HG03354 (cell line): Measurements from ENCODE around the gene CAPNS1.
"Not testable (repeated sequence)": the region's sequence is repeated elsewhere in the genome, so short reads cannot be mapped to it uniquely, and the experiment has no call there.

Experiments used
- ATAC-seq: cut with Tn5 transposase; IDR thresholded peaks from one replicate; pipeline ENCODE4 v1.9.1; 2021; ENCODE audit warnings: mild to moderate bottlenecking; ENCODE audit not compliant: unreplicated experiment, poor library complexity, severe bottlenecking

CAPNS1 gene

GRCh38 chr19:36113894-36114720 lies 25.8 kb upstream of the CAPNS1 start:
- ATAC-seq = no peak

DNA sequence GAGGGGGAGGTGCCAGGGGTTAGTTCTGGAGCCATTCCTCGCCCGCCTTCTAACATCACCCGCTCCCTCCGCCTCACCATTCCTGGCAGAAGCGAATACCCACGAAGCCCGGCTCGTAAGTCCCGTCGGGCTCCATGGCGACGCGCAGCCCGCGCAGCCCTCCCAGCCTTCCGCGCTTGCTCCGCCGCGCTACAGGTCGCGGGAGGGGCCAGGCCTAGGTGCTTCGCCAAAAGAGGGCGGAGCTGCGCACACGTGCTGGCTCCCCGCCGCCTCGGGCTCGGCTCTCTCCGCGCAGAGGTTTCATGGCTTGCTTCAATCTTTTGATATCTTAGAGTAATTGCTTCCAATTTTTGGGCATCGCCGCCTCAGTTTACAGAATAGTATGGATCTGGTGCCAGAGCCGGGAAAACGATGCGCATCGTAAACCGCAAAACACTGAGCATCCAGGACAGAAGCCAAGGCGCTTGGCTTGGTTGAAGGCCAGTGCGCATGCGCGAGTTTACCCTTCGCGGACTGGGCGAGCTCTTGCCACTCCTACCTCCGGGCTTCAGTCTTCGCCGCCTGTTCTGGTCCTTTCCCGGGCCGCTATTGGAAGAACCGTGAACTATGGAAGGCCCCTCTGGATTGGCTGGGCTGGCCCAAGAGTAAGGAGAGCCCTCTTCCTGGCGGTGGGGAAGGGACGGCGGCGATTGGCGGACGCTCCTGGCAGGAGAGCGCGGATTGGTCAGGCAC lies 25.0 kb upstream of the CAPNS1 start, which contains the start of gene POLR2I:
POLR2I (minus strand) TSS at position 155 of the 732 bp plus-strand sequence; CDS start at position 136, 19 bp downstream.
- peak; percentile 82 for ATAC-seq

DNA sequence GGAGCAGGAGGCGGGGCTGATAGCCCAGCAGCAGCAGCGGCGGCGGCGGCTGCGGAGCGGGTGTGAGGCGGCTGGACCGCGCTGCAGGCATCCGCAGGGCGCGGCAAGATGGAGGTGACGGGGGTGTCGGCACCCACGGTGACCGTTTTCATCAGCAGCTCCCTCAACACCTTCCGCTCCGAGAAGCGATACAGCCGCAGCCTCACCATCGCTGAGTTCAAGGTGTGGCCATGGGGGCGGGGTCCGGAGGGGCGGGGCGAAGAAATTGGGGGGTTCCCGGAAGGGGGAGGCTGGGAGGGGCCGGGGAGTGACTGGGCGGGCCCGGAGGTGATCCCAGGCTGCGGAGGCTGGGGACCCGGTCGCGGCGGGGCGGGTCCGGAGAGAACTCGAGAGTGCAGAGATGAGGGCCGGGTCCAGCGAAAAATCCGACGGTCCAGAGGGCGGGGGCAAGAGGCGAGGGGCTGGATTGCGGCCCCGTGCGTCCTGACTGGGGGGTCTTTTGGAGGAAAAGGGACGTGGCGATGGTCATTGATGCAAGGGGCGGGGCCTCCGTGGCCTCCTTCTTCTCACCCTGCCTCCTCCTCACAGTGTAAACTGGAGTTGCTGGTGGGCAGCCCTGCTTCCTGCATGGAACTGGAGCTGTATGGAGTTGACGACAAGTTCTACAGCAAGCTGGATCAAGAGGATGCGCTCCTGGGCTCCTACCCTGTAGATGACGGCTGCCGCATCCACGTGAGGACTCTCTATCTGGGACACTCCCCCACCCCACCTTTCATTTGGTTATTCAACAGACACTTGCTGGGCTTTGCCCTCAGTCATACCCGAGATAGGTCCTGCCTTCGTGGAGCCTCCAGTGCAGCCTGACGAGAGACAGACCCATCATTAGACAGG lies 24.2 kb upstream of the CAPNS1 start, which contains the start of gene TBCB:
TBCB (plus strand) TSS at position 16 of the 891 bp plus-strand sequence; CDS start at position 109, 93 bp downstream.
- peak; percentile 31 for ATAC-seq

GRCh38 chr19:36116344-36116637 lies 23.6 kb upstream of the CAPNS1 start:
- ATAC-seq = no peak

DNA sequence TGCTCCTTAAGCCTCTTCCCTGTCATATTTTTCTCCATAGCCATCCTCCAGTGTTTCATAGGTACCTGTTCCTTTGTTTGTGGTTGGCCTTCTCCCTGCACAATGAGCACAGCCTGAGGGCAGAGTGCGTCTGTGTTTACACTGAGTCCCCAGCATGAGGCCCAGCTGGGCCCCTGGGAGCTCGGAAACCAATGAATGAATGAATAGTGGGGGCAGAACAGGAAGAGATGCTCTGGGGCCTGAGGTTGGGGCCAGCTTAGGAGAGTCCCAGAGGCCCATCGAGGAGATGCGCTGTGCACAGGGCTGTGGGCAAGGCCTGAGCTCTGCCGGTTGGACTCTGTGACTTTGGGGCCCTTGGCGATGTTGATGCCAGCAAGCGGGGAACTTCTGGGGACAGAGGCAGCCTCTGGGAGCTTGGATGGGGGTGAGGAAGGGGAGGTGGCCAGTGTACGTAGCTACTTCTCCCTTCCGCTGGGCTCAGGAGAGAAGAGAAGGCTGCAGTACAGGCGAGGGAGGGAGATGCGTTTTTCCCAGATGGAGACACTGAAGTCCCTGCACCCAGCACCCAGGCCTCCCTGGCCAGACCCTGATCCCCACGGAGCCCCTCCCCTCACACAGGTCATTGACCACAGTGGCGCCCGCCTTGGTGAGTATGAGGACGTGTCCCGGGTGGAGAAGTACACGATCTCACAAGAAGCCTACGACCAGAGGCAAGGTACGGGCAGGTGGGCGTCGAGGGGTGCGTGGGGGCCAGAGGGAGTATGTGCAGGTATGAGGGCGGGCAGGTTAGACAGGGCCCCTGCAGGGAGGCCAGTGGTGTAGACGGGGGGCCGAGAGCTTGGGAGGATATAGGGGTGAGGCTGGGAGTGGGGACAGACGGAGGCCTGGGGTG lies 19.5 kb upstream of the CAPNS1 start:
- ATAC-seq = no peak

GRCh38 chr19:36120984-36121358 lies 18.9 kb upstream of the CAPNS1 start:
- no peak for ATAC-seq

DNA sequence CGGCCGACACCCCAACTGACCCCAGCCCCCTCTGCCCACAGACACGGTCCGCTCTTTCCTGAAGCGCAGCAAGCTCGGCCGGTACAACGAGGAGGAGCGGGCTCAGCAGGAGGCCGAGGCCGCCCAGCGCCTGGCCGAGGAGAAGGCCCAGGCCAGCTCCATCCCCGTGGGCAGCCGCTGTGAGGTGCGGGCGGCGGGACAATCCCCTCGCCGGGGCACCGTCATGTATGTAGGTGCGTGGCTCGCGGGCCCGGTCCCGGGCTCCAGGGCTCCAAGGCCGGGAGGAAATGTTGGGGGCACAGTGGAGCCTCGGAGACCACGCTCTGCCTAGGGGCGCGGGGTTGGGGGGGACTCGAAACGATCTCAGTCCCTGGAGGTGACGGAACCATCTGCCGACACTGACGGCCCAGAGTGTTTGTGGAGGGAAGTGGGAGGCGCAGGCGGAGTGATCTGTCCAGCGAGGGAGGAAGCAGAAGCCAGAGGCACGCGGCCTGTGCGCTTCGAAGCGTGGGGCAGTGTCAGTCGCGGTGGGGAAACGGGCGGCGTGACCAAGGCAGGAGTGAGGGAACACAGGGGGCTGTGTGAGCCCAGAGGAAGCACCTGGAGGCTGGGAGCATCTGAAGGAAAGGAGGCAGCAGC lies 18.3 kb upstream of the CAPNS1 start:
- no peak for ATAC-seq

DNA sequence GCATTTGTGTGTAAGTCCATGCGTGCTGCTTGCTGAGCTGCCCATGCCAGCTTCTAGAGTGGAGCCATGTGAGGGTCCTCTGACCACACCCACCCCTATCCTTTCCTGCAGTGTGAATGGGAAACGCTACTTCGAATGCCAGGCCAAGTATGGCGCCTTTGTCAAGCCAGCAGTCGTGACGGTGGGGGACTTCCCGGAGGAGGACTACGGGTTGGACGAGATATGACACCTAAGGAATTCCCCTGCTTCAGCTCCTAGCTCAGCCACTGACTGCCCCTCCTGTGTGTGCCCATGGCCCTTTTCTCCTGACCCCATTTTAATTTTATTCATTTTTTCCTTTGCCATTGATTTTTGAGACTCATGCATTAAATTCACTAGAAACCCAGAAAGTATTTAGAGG lies 14.3 kb upstream of the CAPNS1 start:
- ATAC-seq = no peak

GRCh38 chr19:36128392-36128736 lies 11.5 kb upstream of the CAPNS1 start:
- ATAC-seq = peak; percentile 5

DNA sequence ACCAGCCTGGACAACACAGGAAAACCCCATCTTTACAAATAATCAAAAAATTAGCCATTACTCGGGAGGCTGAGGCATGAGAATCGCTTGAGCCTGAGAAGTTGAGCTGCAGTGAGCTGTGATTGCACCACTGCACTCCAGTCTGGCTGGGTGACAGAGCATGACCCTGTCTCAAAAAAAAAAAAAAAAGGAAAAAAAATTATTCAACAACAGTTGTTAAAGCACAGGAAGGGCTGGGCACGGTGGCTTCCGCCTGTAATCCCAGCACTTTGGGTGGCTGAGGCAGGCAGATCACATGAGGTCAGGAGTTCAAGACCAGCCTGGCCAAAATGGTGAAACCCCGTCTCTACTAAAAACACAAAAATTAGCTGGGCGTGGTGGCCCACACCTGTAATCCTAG lies 8.6 kb upstream of the CAPNS1 start:
- not testable (repeated sequence) for ATAC-seq

GRCh38 chr19:36134867-36135266 lies 5.0 kb upstream of the CAPNS1 start:
- not testable (repeated sequence) for ATAC-seq

DNA sequence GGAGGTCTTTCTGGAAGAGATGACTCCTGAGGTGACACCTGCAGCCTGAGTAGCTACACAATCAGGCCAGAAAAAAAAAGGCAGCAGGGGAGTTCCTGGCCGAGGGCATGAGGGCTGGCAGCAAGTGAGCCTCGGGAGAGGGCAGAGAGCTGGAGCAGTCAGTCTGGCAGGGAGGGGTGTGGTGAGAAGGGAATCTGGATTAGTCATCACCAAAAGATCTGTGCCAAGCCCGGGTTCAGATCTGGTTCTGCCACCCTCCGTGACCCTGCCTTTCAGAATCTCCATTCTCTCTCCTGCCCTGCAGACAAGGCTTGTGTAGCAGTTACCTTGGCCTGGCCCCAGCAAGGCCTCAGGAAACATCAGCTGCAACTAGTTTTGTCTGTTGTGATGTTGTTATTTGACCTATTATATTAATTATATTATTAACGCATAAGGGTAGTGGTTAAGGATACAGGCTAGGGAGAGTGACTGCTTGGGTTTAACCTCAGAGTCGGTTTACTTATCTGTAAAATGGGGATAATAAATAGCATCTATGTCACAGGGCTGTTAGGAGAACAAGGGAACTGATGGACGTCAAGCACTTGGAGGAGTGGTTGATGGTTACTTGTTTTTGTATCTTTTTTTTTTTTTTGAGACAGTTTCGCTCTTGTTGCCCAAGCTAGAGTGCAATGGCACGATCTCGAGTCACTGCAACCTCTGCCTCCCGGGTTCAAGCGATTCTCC lies 2.7 kb upstream of the CAPNS1 start:
- ATAC-seq = no peak

- ATAC-seq = no peak
Measured at GRCh38 chr19:36139120-36139472, 770 bp upstream of the CAPNS1 start.

DNA sequence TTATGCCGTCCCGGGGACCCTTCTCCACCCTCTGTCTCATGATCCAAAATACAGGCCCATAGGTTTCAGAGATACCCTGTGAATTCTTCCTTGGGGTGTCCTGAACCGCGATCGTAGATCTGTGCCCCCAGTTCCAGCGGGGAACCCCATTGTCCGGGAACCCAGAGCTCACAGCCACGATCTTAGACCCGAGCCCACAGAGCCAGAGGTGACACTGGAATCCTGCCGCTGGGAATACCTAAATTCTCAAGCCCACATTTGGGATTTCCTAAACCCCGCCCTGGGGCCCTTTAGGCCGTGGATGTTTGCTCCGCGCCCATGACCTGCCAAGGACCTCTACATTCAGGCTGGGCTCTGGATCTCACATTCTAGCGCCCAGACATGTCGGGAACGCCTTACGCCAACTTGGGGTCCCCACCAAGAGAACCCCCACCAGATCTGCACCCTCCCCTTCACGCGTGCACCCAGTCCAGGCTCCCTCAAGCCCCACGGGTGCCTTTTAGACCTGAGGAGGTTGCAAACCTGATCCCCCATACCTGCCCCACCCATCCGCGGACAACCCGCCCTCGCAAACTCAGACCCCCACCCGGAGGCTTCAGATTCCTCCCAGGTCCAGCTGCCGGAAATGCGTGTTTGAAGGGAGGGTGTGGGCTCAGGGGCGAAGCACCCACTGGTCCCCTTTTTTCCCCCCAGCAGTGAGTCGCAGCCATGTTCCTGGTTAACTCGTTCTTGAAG lies 605 bp downstream of the CAPNS1 start:
- peak; percentile 27 for ATAC-seq

DNA sequence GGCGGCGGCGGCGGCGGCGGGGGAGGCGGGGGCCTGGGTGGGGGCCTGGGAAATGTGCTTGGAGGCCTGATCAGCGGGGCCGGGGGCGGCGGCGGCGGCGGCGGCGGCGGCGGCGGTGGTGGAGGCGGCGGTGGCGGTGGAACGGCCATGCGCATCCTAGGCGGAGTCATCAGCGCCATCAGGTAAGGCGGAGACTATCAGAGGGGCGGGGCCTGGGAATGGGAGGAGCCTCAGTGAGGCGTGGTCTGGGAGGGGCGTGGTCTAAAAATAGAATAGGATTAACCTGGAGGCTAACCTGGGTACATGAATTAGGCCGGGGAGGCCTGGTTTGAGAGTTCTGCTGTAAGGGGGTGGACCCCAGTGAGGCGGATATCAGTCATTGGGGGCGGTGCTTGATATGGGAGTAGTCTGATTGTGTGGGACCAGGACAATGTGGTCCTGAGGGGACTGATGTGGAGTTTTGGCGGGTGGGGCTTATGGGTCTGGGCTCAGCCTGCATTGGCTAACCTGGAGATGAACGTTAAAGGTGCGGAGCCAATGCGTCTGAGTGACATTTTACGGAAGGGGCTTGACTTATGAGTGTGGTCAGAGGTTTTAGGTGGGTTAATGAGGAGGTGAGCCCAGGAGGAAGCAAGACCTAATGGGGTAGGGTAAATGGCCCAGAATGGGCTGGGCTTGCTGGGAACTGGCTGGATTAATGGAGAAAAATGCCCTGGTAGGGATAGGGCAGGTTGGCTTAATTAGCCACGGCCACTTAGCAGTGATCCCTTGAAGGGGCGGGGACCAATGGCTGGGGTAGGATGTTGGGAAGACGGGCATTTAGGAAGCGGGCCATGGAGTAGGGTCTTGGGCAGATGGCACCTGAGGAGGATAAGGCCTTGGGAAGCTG lies 1.4 kb downstream of the CAPNS1 start:
- ATAC-seq = peak; percentile 56

GRCh38 chr19:36142046-36142445 lies 2.2 kb downstream of the CAPNS1 start:
- ATAC-seq = no peak

GRCh38 chr19:36142496-36142895 lies 2.6 kb downstream of the CAPNS1 start:
- no peak for ATAC-seq
